Measurements from ENCODE around the gene CLDN16. TPM values are rescaled to one million over a fixed set of nuclear protein-coding genes. Genes with fewer than 3 reads are reported as not detected.
A peak's percentile ranks its signal among the peaks of the same experiment; 100 is the strongest.

Gene CLDN16
- total RNA-seq, 1 donor from 2014 or later: 0.50 TPM

DNA sequence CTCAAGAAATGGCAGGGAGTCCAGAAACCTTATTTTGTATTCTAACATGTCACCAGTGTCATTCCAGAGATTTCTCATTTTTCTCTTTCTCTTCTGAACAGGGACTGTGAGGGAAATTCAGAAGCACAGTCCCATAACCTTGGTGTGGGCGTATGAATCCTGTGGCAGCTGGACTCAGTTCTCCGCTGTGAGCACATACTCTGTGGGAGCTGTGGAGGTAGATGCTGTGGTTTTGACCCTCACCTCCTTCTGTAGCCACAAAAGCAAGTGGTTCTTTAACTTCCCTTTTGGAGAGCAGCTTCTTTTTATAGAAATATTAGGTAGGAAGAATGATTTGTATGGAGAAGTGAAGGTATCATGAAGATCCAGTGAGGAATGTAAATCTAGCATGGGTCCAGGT is 48.4 kb downstream of the CLDN16 start:
- Histone ChIP-seq H3K4me1 (ENCODE audit: insufficient read depth, low read length) (no peaks in the 10 kb centered on the region), H3K27me3 (ENCODE audit: insufficient read depth, low read length) (no peaks in the 10 kb centered on the region), H4K20me1 (ENCODE audit: insufficient read depth, low read length) (no peaks in the 10 kb centered on the region), H3K79me2 (ENCODE audit: insufficient read depth, low read length) (no peaks in the 10 kb centered on the region), H3K36me3 (ENCODE audit: insufficient read depth, low read length) (no peaks in the 10 kb centered on the region), H3K9ac (ENCODE audit: low read length) (no peak overlapping the region), H3K27ac (ENCODE audit: low read depth, low read length) (no peak overlapping the region), H2AFZ (ENCODE audit: low read depth, low read length) (no peak overlapping the region), H3K9me3 (ENCODE audit: insufficient read depth, low read depth, low read length) (no peaks in the 10 kb centered on the region), H3K4me2 (ENCODE audit: low read length) (no peak overlapping the region), H3K4me3 (ENCODE audit: insufficient read depth, low read depth, low read length) (no peak overlapping the region)
- H3K9me3 Mint-ChIP-seq (ENCODE audit: unreplicated experiment): peaks cover 6% of the 10 kb centered on the region
- no peak overlapping the region for H3K4me3 Mint-ChIP-seq (ENCODE audit: unreplicated experiment)
- peak; percentile 63 for DNase-seq (ENCODE audit: low read depth)
- FAIRE-seq: no peak
- peaks cover 31% of the 10 kb centered on the region for H3K4me1 Mint-ChIP-seq (ENCODE audit: low read depth, unreplicated experiment)
- TF ChIP-seq, protein P1, sequence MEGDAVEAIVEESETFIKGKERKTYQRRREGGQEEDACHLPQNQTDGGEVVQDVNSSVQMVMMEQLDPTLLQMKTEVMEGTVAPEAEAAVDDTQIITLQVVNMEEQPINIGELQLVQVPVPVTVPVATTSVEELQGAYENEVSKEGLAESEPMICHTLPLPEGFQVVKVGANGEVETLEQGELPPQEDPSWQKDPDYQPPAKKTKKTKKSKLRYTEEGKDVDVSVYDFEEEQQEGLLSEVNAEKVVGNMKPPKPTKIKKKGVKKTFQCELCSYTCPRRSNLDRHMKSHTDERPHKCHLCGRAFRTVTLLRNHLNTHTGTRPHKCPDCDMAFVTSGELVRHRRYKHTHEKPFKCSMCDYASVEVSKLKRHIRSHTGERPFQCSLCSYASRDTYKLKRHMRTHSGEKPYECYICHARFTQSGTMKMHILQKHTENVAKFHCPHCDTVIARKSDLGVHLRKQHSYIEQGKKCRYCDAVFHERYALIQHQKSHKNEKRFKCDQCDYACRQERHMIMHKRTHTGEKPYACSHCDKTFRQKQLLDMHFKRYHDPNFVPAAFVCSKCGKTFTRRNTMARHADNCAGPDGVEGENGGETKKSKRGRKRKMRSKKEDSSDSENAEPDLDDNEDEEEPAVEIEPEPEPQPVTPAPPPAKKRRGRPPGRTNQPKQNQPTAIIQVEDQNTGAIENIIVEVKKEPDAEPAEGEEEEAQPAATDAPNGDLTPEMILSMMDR (IDR thresholded peaks at IDR 0.05; ENCODE audit: insufficient read depth, low read depth, low read length): no peak
- no peak for TF ChIP-seq EZH2 (IDR thresholded peaks at IDR 0.05; ENCODE audit: insufficient read depth, low read length)
- no peaks in the 10 kb centered on the region for H3K27me3 Mint-ChIP-seq (ENCODE audit: low read depth, unreplicated experiment)
- peak overlapping the region; percentile 23 for H3K27ac Mint-ChIP-seq (ENCODE audit: unreplicated experiment)
- H3K36me3 Mint-ChIP-seq (ENCODE audit: low read depth, unreplicated experiment): no peaks in the 10 kb centered on the region

DNA sequence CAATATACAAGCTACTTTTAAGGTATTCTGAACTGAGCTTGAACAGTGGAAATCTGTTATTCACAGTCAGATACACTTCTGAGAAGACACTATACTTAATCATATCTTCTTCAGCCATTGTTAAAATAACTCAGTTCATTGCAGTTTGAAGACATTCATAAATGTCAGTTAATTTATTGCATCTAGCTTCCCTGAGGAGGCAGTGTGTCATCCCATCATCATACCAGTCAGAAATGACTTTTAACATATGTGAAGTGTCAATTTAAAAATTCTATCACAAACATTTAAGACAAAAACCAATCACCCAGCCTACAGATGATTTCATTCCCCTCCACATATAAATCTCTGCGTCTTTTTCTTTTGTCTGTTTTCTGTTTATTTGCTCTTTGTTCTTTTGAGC is 54.3 kb downstream of the CLDN16 start:
- no peak overlapping the region for H3K9ac ChIP-seq (ENCODE audit: low read length)
- Mint-ChIP-seq H3K36me3 (ENCODE audit: low read depth, unreplicated experiment) (no peaks in the 10 kb centered on the region), H3K27ac (ENCODE audit: unreplicated experiment) (no peak overlapping the region), H3K4me1 (ENCODE audit: low read depth, unreplicated experiment) (peaks cover 18% of the 10 kb centered on the region), H3K27me3 (ENCODE audit: low read depth, unreplicated experiment) (no peaks in the 10 kb centered on the region), H3K9me3 (ENCODE audit: unreplicated experiment) (peaks cover under 1% of the 10 kb centered on the region), H3K4me3 (ENCODE audit: unreplicated experiment) (no peak overlapping the region)
- H4K20me1 ChIP-seq (ENCODE audit: insufficient read depth, low read length): no peaks in the 10 kb centered on the region
- FAIRE-seq: no peak
- DNase-seq (ENCODE audit: low read depth): no peak
- H3K9me3 ChIP-seq (ENCODE audit: insufficient read depth, low read depth, low read length): no peaks in the 10 kb centered on the region
- no peak overlapping the region for H3K4me2 ChIP-seq (ENCODE audit: low read length)
- H3K27me3 ChIP-seq (ENCODE audit: insufficient read depth, low read length): no peaks in the 10 kb centered on the region
- no peak overlapping the region for H3K27ac ChIP-seq (ENCODE audit: low read depth, low read length)
- H3K79me2 ChIP-seq (ENCODE audit: insufficient read depth, low read length): no peaks in the 10 kb centered on the region
- no peak overlapping the region for H3K4me3 ChIP-seq (ENCODE audit: insufficient read depth, low read depth, low read length)
- H3K36me3 ChIP-seq (ENCODE audit: insufficient read depth, low read length): no peaks in the 10 kb centered on the region
- no peaks in the 10 kb centered on the region for H3K4me1 ChIP-seq (ENCODE audit: insufficient read depth, low read length)
- TF ChIP-seq EZH2 (IDR thresholded peaks at IDR 0.05; ENCODE audit: insufficient read depth, low read length): no peak
- TF ChIP-seq, protein P1 (IDR thresholded peaks at IDR 0.05; ENCODE audit: insufficient read depth, low read depth, low read length): no peak
- no peak overlapping the region for H2AFZ ChIP-seq (ENCODE audit: low read depth, low read length)

- Mint-ChIP-seq H3K9me3 (ENCODE audit: unreplicated experiment) (no peaks in the 10 kb centered on the region), H3K36me3 (ENCODE audit: low read depth, unreplicated experiment) (no peaks in the 10 kb centered on the region), H3K27ac (ENCODE audit: unreplicated experiment) (no peak overlapping the region), H3K4me3 (ENCODE audit: unreplicated experiment) (no peak overlapping the region), H3K27me3 (ENCODE audit: low read depth, unreplicated experiment) (no peaks in the 10 kb centered on the region), H3K4me1 (ENCODE audit: low read depth, unreplicated experiment) (peaks cover 18% of the 10 kb centered on the region)
- Histone ChIP-seq H3K27ac (ENCODE audit: low read depth, low read length) (no peak overlapping the region), H3K4me3 (ENCODE audit: insufficient read depth, low read depth, low read length) (no peak overlapping the region), H3K4me1 (ENCODE audit: insufficient read depth, low read length) (no peaks in the 10 kb centered on the region), H2AFZ (ENCODE audit: low read depth, low read length) (no peak overlapping the region), H3K9me3 (ENCODE audit: insufficient read depth, low read depth, low read length) (no peaks in the 10 kb centered on the region), H3K4me2 (ENCODE audit: low read length) (no peak overlapping the region), H3K27me3 (ENCODE audit: insufficient read depth, low read length) (no peaks in the 10 kb centered on the region), H3K9ac (ENCODE audit: low read length) (no peak overlapping the region), H4K20me1 (ENCODE audit: insufficient read depth, low read length) (no peaks in the 10 kb centered on the region), H3K79me2 (ENCODE audit: insufficient read depth, low read length) (no peaks in the 10 kb centered on the region), H3K36me3 (ENCODE audit: insufficient read depth, low read length) (no peaks in the 10 kb centered on the region)
- TF ChIP-seq, protein P1 (IDR thresholded peaks at IDR 0.05; ENCODE audit: insufficient read depth, low read depth, low read length): peak; percentile 31
- no peak for TF ChIP-seq EZH2 (IDR thresholded peaks at IDR 0.05; ENCODE audit: insufficient read depth, low read length)
- no peak for FAIRE-seq
- no peak for DNase-seq (ENCODE audit: low read depth)
Measured at GRCh38 chr3:190443257-190443656, 55.3 kb downstream of the CLDN16 start.
